CD8-positive, alpha-beta memory T cell (primary cell): ENCODE data around the gene SLC23A2. TPM values are rescaled to one million over a fixed set of nuclear protein-coding genes. Genes with fewer than 3 reads are reported as not detected.

Experiments used
- CTCF ChIA-PET: fragments of 350-600 bp; sonication (Branson Sonifier 250); formaldehyde crosslinking; loops from one replicate; lab custom pipeline; 2021; ENCODE audit warnings: antibody characterized with exemption; lab: Charles Lee
- POLR2A ChIA-PET: fragments of 350-600 bp; sonication (Branson Sonifier 250); formaldehyde crosslinking; loops from one replicate; lab custom pipeline; 2021; ENCODE audit warnings: antibody characterized with exemption; lab: Charles Lee
- DNase-seq, 5 donors: peaks; one replicate each; pipeline versions ENCODE4 v3.0.0 to v3.0.0-alpha.2; 2020 to 2022; ENCODE audit warnings: mixed read lengths in 1 of 5
- H3K27ac ChIP-seq: one replicate; pipeline ENCODE4 v1.7.0; 2013; ENCODE audit warnings: low read depth, mild to moderate bottlenecking, low read length, moderate library complexity
- H3K27me3 ChIP-seq: 2 replicates; pipeline ENCODE4 v1.7.0; 2013; ENCODE audit warnings: low read length, mild to moderate bottlenecking; ENCODE audit not compliant: insufficient read depth, poor library complexity, severe bottlenecking
- H3K36me3 ChIP-seq: 2 replicates; pipeline ENCODE4 v1.7.0; 2013; ENCODE audit warnings: mild to moderate bottlenecking, low read length, moderate library complexity; ENCODE audit not compliant: insufficient read depth
- H3K4me1 ChIP-seq: 2 replicates; pipeline ENCODE4 v1.7.0; 2013; ENCODE audit warnings: mild to moderate bottlenecking, low read length, moderate library complexity; ENCODE audit not compliant: insufficient read depth
- H3K4me3 ChIP-seq: 2 replicates; pipeline ENCODE4 v1.7.0; 2013; ENCODE audit warnings: mild to moderate bottlenecking, low read length
- H3K9me3 ChIP-seq: 2 replicates; pipeline ENCODE4 v1.7.0; 2013; ENCODE audit warnings: mild to moderate bottlenecking, low read length
- H3K27ac Mint-ChIP-seq, 8 donors: one replicate each; pipeline ENCODE4 v1.8.0; 2020 to 2021; ENCODE audit warnings: mixed read lengths in 8 of 8, mild to moderate bottlenecking in 6 of 8, inconsistent platforms in 3 of 8, moderate library complexity in 3 of 8
- H3K27me3 Mint-ChIP-seq, 2 donors: one replicate each; pipeline ENCODE4 v1.8.0; 2020 to 2021; ENCODE audit warnings: mixed read lengths in 2 of 2, mild to moderate bottlenecking in 1 of 2, moderate library complexity in 1 of 2
- H3K36me3 Mint-ChIP-seq, 3 donors: one replicate each; pipeline ENCODE4 v1.8.0; 2020 to 2021; ENCODE audit warnings: mixed read lengths in 3 of 3, inconsistent platforms in 1 of 3, mild to moderate bottlenecking in 1 of 3
- H3K4me1 Mint-ChIP-seq, 3 donors: one replicate each; pipeline ENCODE4 v1.8.0; 2020 to 2021; ENCODE audit warnings: mixed read lengths in 3 of 3, inconsistent platforms in 1 of 3, mild to moderate bottlenecking in 1 of 3
- H3K4me3 Mint-ChIP-seq, 7 donors: one replicate each; pipeline ENCODE4 v1.8.0; 2020 to 2021; ENCODE audit warnings: mixed read lengths in 7 of 7, mild to moderate bottlenecking in 6 of 7, moderate library complexity in 4 of 7, inconsistent platforms in 2 of 7
- H3K9me3 Mint-ChIP-seq, 5 donors: one replicate each; pipeline ENCODE4 v1.8.0; 2020 to 2022; ENCODE audit warnings: mixed read lengths in 5 of 5, mild to moderate bottlenecking in 3 of 5, moderate library complexity in 2 of 5, inconsistent platforms in 1 of 5
- polyA plus RNA-seq: library from polyadenylated mRNA; unstranded; fragments of 300-500 nt; fragmentation: Illumina TruSeq; gene quantifications from one replicate; pipeline ENCODE4 v1.2.3, GENCODE V29; 2021
- total RNA-seq, 2 experiments: library from RNA; stranded (reverse); gene quantifications; one replicate each; pipeline ENCODE4 v1.2.3, GENCODE V29; 2021

Gene SLC23A2
- total and polyA plus RNA-seq, 3 experiments from 2014 or later: 6.7 to 24.3 (median 20.6) TPM

- no peak overlapping the region for H3K27ac ChIP-seq
- Mint-ChIP-seq H3K27ac (no peak overlapping the region), H3K4me1 (peaks cover 18 to 30% (median 21%) of the 10 kb centered on the region in 3 donors), H3K27me3 (no peaks in the 10 kb centered on the region), H3K9me3 (no peaks in the 10 kb centered on the region), H3K36me3 (peaks cover 0 to 1% (median 0%) of the 10 kb centered on the region in 3 donors), H3K4me3 (no peak overlapping the region)
- ChIA-PET CTCF (interaction anchor here (1.2 to 1.5 kb wide), 3 partner anchors 9 to 218 kb away, joined by 3 to 4 read pairs (median 3); no protein-coding TSS in a partner anchor), POLR2A (no interaction called here)
- H3K27me3 ChIP-seq: no peaks in the 10 kb centered on the region
- H3K9me3 ChIP-seq: no peaks in the 10 kb centered on the region
- no peak overlapping the region for H3K4me3 ChIP-seq
- DNase-seq: no peak
- peaks cover 16% of the 10 kb centered on the region for H3K4me1 ChIP-seq
- H3K36me3 ChIP-seq: no peaks in the 10 kb centered on the region
Observed at GRCh38 chr20:4957939-4958362, 43.4 kb downstream of the SLC23A2 start.

- ChIA-PET POLR2A (interaction anchor here (0.6 kb wide), 1 partner anchor 186 kb away, joined by 3 read pairs; no protein-coding TSS in a partner anchor), CTCF (interaction anchor here (1.4 to 3.0 kb wide), 3 partner anchors 143 to 217 kb away, joined by 4 to 15 read pairs (median 6); no protein-coding TSS in a partner anchor)
- Histone ChIP-seq H3K4me1 (peaks cover 10% of the 10 kb centered on the region), H3K9me3 (no peaks in the 10 kb centered on the region), H3K4me3 (no peak overlapping the region), H3K36me3 (no peaks in the 10 kb centered on the region), H3K27ac (no peak overlapping the region), H3K27me3 (no peaks in the 10 kb centered on the region)
- DNase-seq: no peak
- Mint-ChIP-seq H3K9me3 (no peaks in the 10 kb centered on the region), H3K4me1 (peaks cover 15 to 24% (median 15%) of the 10 kb centered on the region in 3 donors), H3K36me3 (peaks cover 0 to 3% (median 3%) of the 10 kb centered on the region in 3 donors), H3K4me3 (no peak overlapping the region), H3K27ac (no peak overlapping the region), H3K27me3 (no peaks in the 10 kb centered on the region)
Observed at GRCh38 chr20:4957187-4957586, 44.1 kb downstream of the SLC23A2 start.

- Histone ChIP-seq H3K9me3 (no peaks in the 10 kb centered on the region), H3K4me3 (no peak overlapping the region), H3K27ac (no peak overlapping the region), H3K36me3 (no peaks in the 10 kb centered on the region), H3K27me3 (no peaks in the 10 kb centered on the region), H3K4me1 (peaks cover 2% of the 10 kb centered on the region)
- POLR2A ChIA-PET: interaction anchor here (0.6 kb wide), 2 partner anchors 82 to 185 kb away, joined by 3 read pairs; no protein-coding TSS in a partner anchor
- Mint-ChIP-seq H3K27me3 (no peaks in the 10 kb centered on the region), H3K27ac (peak overlapping the region in 1 of 8 donors; percentile 48), H3K36me3 (peaks cover 0 to 6% (median 3%) of the 10 kb centered on the region in 3 donors), H3K4me1 (peaks cover 6 to 16% (median 6%) of the 10 kb centered on the region in 3 donors), H3K4me3 (no peak overlapping the region), H3K9me3 (no peaks in the 10 kb centered on the region)
- peak in 2 of 5 donors; percentile 43 to 54 for DNase-seq
- CTCF ChIA-PET: interaction anchor here (0.6 to 3.0 kb wide), 17 partner anchors 9 to 350 kb away, joined by 3 to 15 read pairs (median 3); no protein-coding TSS in a partner anchor
Observed at GRCh38 chr20:4956200-4956810, 45.0 kb downstream of the SLC23A2 start.

GRCh38 chr20:4953881-4954280 is 47.4 kb downstream of the SLC23A2 start:
- Mint-ChIP-seq H3K36me3 (peaks cover 0 to 18% (median 13%) of the 10 kb centered on the region in 3 donors), H3K27me3 (no peaks in the 10 kb centered on the region), H3K4me3 (no peak overlapping the region), H3K27ac (no peak overlapping the region), H3K4me1 (peaks cover 14 to 27% (median 15%) of the 10 kb centered on the region in 3 donors), H3K9me3 (no peaks in the 10 kb centered on the region)
- H3K27me3 ChIP-seq: no peaks in the 10 kb centered on the region
- H3K4me3 ChIP-seq: no peak overlapping the region
- no peaks in the 10 kb centered on the region for H3K36me3 ChIP-seq
- H3K4me1 ChIP-seq: peaks cover 3% of the 10 kb centered on the region
- CTCF ChIA-PET: interaction anchor here (1.3 to 2.1 kb wide), 2 partner anchors 213 kb away, joined by 4 to 6 read pairs; no protein-coding TSS in a partner anchor
- POLR2A ChIA-PET: no interaction called here
- H3K9me3 ChIP-seq: no peaks in the 10 kb centered on the region
- DNase-seq: no peak
- H3K27ac ChIP-seq: no peak overlapping the region

GRCh38 chr20:4952229-4952628 is 49.1 kb downstream of the SLC23A2 start:
- Mint-ChIP-seq H3K4me1 (peaks cover 16 to 27% (median 19%) of the 10 kb centered on the region in 3 donors), H3K27me3 (no peaks in the 10 kb centered on the region), H3K9me3 (no peaks in the 10 kb centered on the region), H3K36me3 (peaks cover 0 to 32% (median 14%) of the 10 kb centered on the region in 3 donors), H3K4me3 (no peak overlapping the region), H3K27ac (no peak overlapping the region)
- no peak for DNase-seq
- POLR2A ChIA-PET: no interaction called here
- no peak overlapping the region for H3K27ac ChIP-seq
- no peak overlapping the region for H3K4me3 ChIP-seq
- CTCF ChIA-PET: interaction anchor here (0.6 to 2.1 kb wide), 2 partner anchors 150 to 211 kb away, joined by 3 to 6 read pairs; no protein-coding TSS in a partner anchor
- H3K4me1 ChIP-seq: peaks cover 3% of the 10 kb centered on the region
- H3K27me3 ChIP-seq: no peaks in the 10 kb centered on the region
- H3K9me3 ChIP-seq: no peaks in the 10 kb centered on the region
- H3K36me3 ChIP-seq: no peaks in the 10 kb centered on the region

GRCh38 chr20:4951299-4951698 is 50.0 kb downstream of the SLC23A2 start:
- Histone ChIP-seq H3K4me3 (no peak overlapping the region), H3K9me3 (no peaks in the 10 kb centered on the region), H3K27me3 (no peaks in the 10 kb centered on the region), H3K27ac (no peak overlapping the region), H3K36me3 (no peaks in the 10 kb centered on the region), H3K4me1 (peaks cover 3% of the 10 kb centered on the region)
- H3K27me3 Mint-ChIP-seq: no peaks in the 10 kb centered on the region
- no peak for DNase-seq
- H3K4me1 Mint-ChIP-seq: peaks cover 16 to 27% (median 19%) of the 10 kb centered on the region in 3 donors
- peaks cover 0 to 39% (median 16%) of the 10 kb centered on the region in 3 donors for H3K36me3 Mint-ChIP-seq
- peak overlapping the region in 1 of 8 donors; percentile 74 for H3K27ac Mint-ChIP-seq
- ChIA-PET CTCF (no interaction called here), POLR2A (no interaction called here)
- H3K9me3 Mint-ChIP-seq: no peaks in the 10 kb centered on the region
- no peak overlapping the region for H3K4me3 Mint-ChIP-seq

- H3K27ac ChIP-seq: no peak overlapping the region
- H3K4me3 ChIP-seq: no peak overlapping the region
- no peaks in the 10 kb centered on the region for H3K9me3 Mint-ChIP-seq
- H3K36me3 ChIP-seq: no peaks in the 10 kb centered on the region
- peaks cover 0 to 41% (median 16%) of the 10 kb centered on the region in 3 donors for H3K36me3 Mint-ChIP-seq
- ChIA-PET POLR2A (no interaction called here), CTCF (no interaction called here)
- no peak for DNase-seq
- H3K27ac Mint-ChIP-seq: peak overlapping the region in 2 of 8 donors; percentile 40 to 74
- H3K4me1 Mint-ChIP-seq: peaks cover 14 to 22% (median 19%) of the 10 kb centered on the region in 3 donors
- H3K9me3 ChIP-seq: no peaks in the 10 kb centered on the region
- no peaks in the 10 kb centered on the region for H3K27me3 Mint-ChIP-seq
- H3K27me3 ChIP-seq: no peaks in the 10 kb centered on the region
- H3K4me3 Mint-ChIP-seq: no peak overlapping the region
- peaks cover 3% of the 10 kb centered on the region for H3K4me1 ChIP-seq
Observed at GRCh38 chr20:4950841-4951240, 50.5 kb downstream of the SLC23A2 start.

- ChIA-PET CTCF (no interaction called here), POLR2A (no interaction called here)
- H3K27me3 ChIP-seq: no peaks in the 10 kb centered on the region
- H3K4me1 ChIP-seq: peaks cover 3% of the 10 kb centered on the region
- no peak overlapping the region for H3K4me3 ChIP-seq
- Mint-ChIP-seq H3K36me3 (peaks cover 0 to 42% (median 16%) of the 10 kb centered on the region in 3 donors), H3K27ac (peak overlapping the region in 2 of 8 donors; percentile 23 to 40), H3K4me1 (peaks cover 13 to 21% (median 19%) of the 10 kb centered on the region in 3 donors), H3K9me3 (no peaks in the 10 kb centered on the region), H3K4me3 (no peak overlapping the region), H3K27me3 (no peaks in the 10 kb centered on the region)
- H3K27ac ChIP-seq: no peak overlapping the region
- H3K36me3 ChIP-seq: no peaks in the 10 kb centered on the region
- no peak for DNase-seq
- no peaks in the 10 kb centered on the region for H3K9me3 ChIP-seq
Observed at GRCh38 chr20:4950437-4950836, 50.9 kb downstream of the SLC23A2 start.
